WTC11 (cell line): Measurements from ENCODE around the gene ACSL5. TPM values are rescaled to one million over a fixed set of nuclear protein-coding genes. Genes with fewer than 3 reads are reported as not detected.
"Not testable (repeated sequence)": the region's sequence is repeated elsewhere in the genome, so short reads cannot be mapped to it uniquely, and the experiment has no call there.

ENCODE experiments used
- ATAC-seq: fragments of 200-7000 bp; cut with Tn5 transposase; 2 replicates; pipeline ENCODE4 v1.10.0; 2021; ENCODE audit warnings: mild to moderate bottlenecking, moderate library complexity
- CTCF ChIA-PET: fragments of 300-600 bp; sonication (Branson Sonifier 250); formaldehyde crosslinking; loops from one replicate; lab custom pipeline; 2021; ENCODE audit warnings: antibody characterized with exemption; lab: Charles Lee
- POLR2A ChIA-PET: fragments of 350-600 bp; sonication (Branson Sonifier 250); formaldehyde crosslinking; loops from one replicate; lab custom pipeline; 2021; ENCODE audit warnings: antibody characterized with exemption; lab: Charles Lee
- DNase-seq: peaks from one replicate; pipeline ENCODE4 v3.0.0; 2021; ENCODE audit warnings: low spot score
- H3K27ac Mint-ChIP-seq: 2 replicates; pipeline ENCODE4 v1.8.0; 2021; ENCODE audit warnings: mixed read lengths
- H3K27me3 Mint-ChIP-seq: 2 replicates; pipeline ENCODE4 v1.8.0; 2021; ENCODE audit warnings: low read depth, mild to moderate bottlenecking, moderate library complexity, mixed read lengths
- H3K36me3 Mint-ChIP-seq: 2 replicates; pipeline ENCODE4 v1.8.0; 2021; ENCODE audit warnings: mixed read lengths
- H3K4me1 Mint-ChIP-seq: 2 replicates; pipeline ENCODE4 v1.8.0; 2022; ENCODE audit warnings: mixed read lengths
- H3K4me3 Mint-ChIP-seq: 2 replicates; pipeline ENCODE4 v1.8.0; 2021; ENCODE audit warnings: mild to moderate bottlenecking, moderate library complexity, mixed read lengths
- H3K9me3 Mint-ChIP-seq: 2 replicates; pipeline ENCODE4 v1.8.0; 2021; ENCODE audit warnings: mixed read lengths
- AR ChIP-seq: fragments of 250-450 bp; sonication (Bioruptor Pico); IDR thresholded peaks from 2 replicates; pipeline ENCODE4 v1.9.0; 2021; ENCODE audit warnings: mild to moderate bottlenecking
- ATF3 ChIP-seq: sonication (generic); formaldehyde crosslinking; conservative IDR thresholded peaks from 2 replicates; pipeline ENCODE4 v1.8.1; 2022; ENCODE audit warnings: mild to moderate bottlenecking, missing genetic modification reagents
- ATF6 ChIP-seq: sonication (generic); formaldehyde crosslinking; IDR thresholded peaks from 2 replicates; pipeline ENCODE4 v1.8.1; 2023; ENCODE audit warnings: mild to moderate bottlenecking, missing genetic modification reagents
- CDX4 ChIP-seq: fragments of 250-450 bp; sonication (Bioruptor Pico); IDR thresholded peaks from 2 replicates; pipeline ENCODE4 v1.9.0; 2021; ENCODE audit warnings: moderate library complexity, mild to moderate bottlenecking, inconsistent platforms, borderline replicate concordance
- CTCF ChIP-seq: fragments of 200-600 bp; IDR thresholded peaks from 2 replicates; pipeline ENCODE4 v1.8.0; 2022; ENCODE audit warnings: antibody characterized with exemption
- E2F1 ChIP-seq: sonication (generic); formaldehyde crosslinking; IDR thresholded peaks from 2 replicates; pipeline ENCODE4 v1.8.0; 2022; ENCODE audit warnings: mild to moderate bottlenecking, missing genetic modification reagents
- E2F5 ChIP-seq: sonication (generic); formaldehyde crosslinking; IDR thresholded peaks from 2 replicates; pipeline ENCODE4 v1.8.1; 2022; ENCODE audit warnings: mild to moderate bottlenecking, moderate library complexity, missing genetic modification reagents
- ELF4 ChIP-seq: sonication (generic); formaldehyde crosslinking; IDR thresholded peaks from 2 replicates; pipeline ENCODE4 v1.8.1; 2022; ENCODE audit warnings: low read depth, mild to moderate bottlenecking, moderate library complexity, missing genetic modification reagents
- ERG ChIP-seq: fragments of 250-450 bp; sonication (Bioruptor Pico); IDR thresholded peaks from 2 replicates; pipeline ENCODE4 v1.8.0; 2021; ENCODE audit warnings: mild to moderate bottlenecking
- IRF2 ChIP-seq: sonication (generic); formaldehyde crosslinking; IDR thresholded peaks from 2 replicates; pipeline ENCODE4 v1.8.0; 2022; ENCODE audit warnings: low read depth, missing genetic modification reagents, borderline replicate concordance
- STAT6 ChIP-seq: sonication (generic); formaldehyde crosslinking; conservative IDR thresholded peaks from 2 replicates; pipeline ENCODE4 v1.8.1; 2023; ENCODE audit warnings: mild to moderate bottlenecking, low read depth, missing genetic modification reagents, moderate library complexity
- ZBTB21 ChIP-seq: sonication (generic); formaldehyde crosslinking; IDR thresholded peaks from 2 replicates; pipeline ENCODE4 v1.8.1; 2023; ENCODE audit warnings: mild to moderate bottlenecking, missing genetic modification reagents, borderline replicate concordance
- ZBTB43 ChIP-seq: sonication (generic); formaldehyde crosslinking; IDR thresholded peaks from 2 replicates; pipeline ENCODE4 v1.8.1; 2023; ENCODE audit warnings: mild to moderate bottlenecking, missing genetic modification reagents
- ZNF121 ChIP-seq: sonication (generic); formaldehyde crosslinking; IDR thresholded peaks from 2 replicates; pipeline ENCODE4 v1.8.0; 2023; ENCODE audit warnings: missing genetic modification reagents
- ZNF671 ChIP-seq: fragments of 250-450 bp; sonication (Bioruptor Pico); IDR thresholded peaks from 2 replicates; pipeline ENCODE4 v1.8.0; 2021; ENCODE audit warnings: mild to moderate bottlenecking
- total RNA-seq: library from RNA; stranded (reverse); gene quantifications from 3 replicates; pipeline ENCODE4 v1.2.3, GENCODE V29; 2021

Gene ACSL5
- total RNA-seq, 1 experiment from 2014 or later: 0.22 TPM

- Mint-ChIP-seq H3K4me1 (no peaks in the 10 kb centered on the region), H3K36me3 (no peaks in the 10 kb centered on the region), H3K27ac (no peak overlapping the region), H3K4me3 (no peak overlapping the region), H3K27me3 (0 out of 2 replicates have a peak, but pooled peaks cover 3% of the 10 kb centered on the region)
- ATAC-seq (no peak), DNase-seq (no peak)
- CTCF ChIA-PET: no interaction called here
- TF ChIP-seq E2F5 (CRISPR knock-in tag) (no peak), ZNF121 (no peak)
- TF ChIP-seq, all 79 proteins: peak for 0
- peaks cover 5% of the 10 kb centered on the region for H3K9me3 Mint-ChIP-seq
- POLR2A ChIA-PET: no interaction called here
Measured at GRCh38 chr10:112402917-112403316, 29.0 kb downstream of the ACSL5 start.

- ChIA-PET POLR2A (no interaction called here), CTCF (no interaction called here)
- no peaks in the 10 kb centered on the region for H3K4me1 Mint-ChIP-seq
- peaks cover 5% of the 10 kb centered on the region for H3K9me3 Mint-ChIP-seq
- ATAC-seq (no peak), DNase-seq (no peak)
- no peaks in the 10 kb centered on the region for H3K36me3 Mint-ChIP-seq
- H3K27me3 Mint-ChIP-seq: peaks cover 6% of the 10 kb centered on the region; the same call in 1 of the 2 replicates
- TF ChIP-seq ATF6 (CRISPR knock-in tag) (no peak), ZNF671 (no peak), ZBTB21 (no peak), STAT6 (CRISPR knock-in tag) (no peak), ERG (no peak), ATF3 (CRISPR knock-in tag) (no peak), AR (CRISPR knock-in tag) (no peak), CDX4 (CRISPR knock-in tag) (no peak), ZBTB43 (CRISPR knock-in tag) (no peak), E2F1 (CRISPR knock-in tag) (no peak), CTCF (no peak), IRF2 (no peak), ELF4 (CRISPR knock-in tag) (no peak)
- no peak overlapping the region for H3K27ac Mint-ChIP-seq
- H3K4me3 Mint-ChIP-seq: no peak overlapping the region
Measured at GRCh38 chr10:112404617-112405016, 30.7 kb downstream of the ACSL5 start.

GRCh38 chr10:112406806-112407205, 32.9 kb downstream of the ACSL5 start:
- H3K27me3 Mint-ChIP-seq, H3K4me1 Mint-ChIP-seq, ATAC-seq, H3K4me3 Mint-ChIP-seq, POLR2A ChIA-PET, H3K9me3 Mint-ChIP-seq, H3K36me3 Mint-ChIP-seq, CTCF ChIA-PET, DNase-seq, H3K27ac Mint-ChIP-seq: not testable (repeated sequence)
